Transverse colon (tissue), 4 donors: ENCODE results near the gene GAD2. TPM values are rescaled to one million over a fixed set of nuclear protein-coding genes. Genes with fewer than 3 reads are reported as not detected.

ENCODE experiments used
- DNase-seq: peaks from one replicate; pipeline ENCODE4 v3.0.0-alpha.2; 2019
- H3K27ac ChIP-seq, 4 donors: fragments of 200-600 bp; sonication (generic); 2 replicates each; pipeline ENCODE4 v1.5.1; 2016 to 2018; ENCODE audit warnings: inconsistent platforms in 4 of 4
- H3K27me3 ChIP-seq: fragments of 200-600 bp; sonication (generic); 2 replicates; pipeline ENCODE4 v1.5.1; 2017; ENCODE audit warnings: inconsistent platforms
- H3K36me3 ChIP-seq, 4 donors: fragments of 200-600 bp; sonication (generic); 2 replicates each; pipeline ENCODE4 v1.5.1; 2017 to 2019; ENCODE audit warnings: inconsistent platforms in 4 of 4
- H3K4me1 ChIP-seq, 4 donors: fragments of 200-600 bp; sonication (generic); 2 replicates each; pipeline ENCODE4 v1.5.1; 2017 to 2020; ENCODE audit warnings: inconsistent platforms in 4 of 4
- H3K4me3 ChIP-seq, 4 donors: fragments of 200-600 bp; sonication (generic); 1 replicate in 1 of 4; 2 replicates in 3 of 4; pipeline versions ENCODE4 v1.5.1 to v1.6.1; 2017 to 2019; ENCODE audit warnings: inconsistent platforms in 4 of 4
- H3K9me3 ChIP-seq, 2 donors: fragments of 200-600 bp; sonication (generic); 2 replicates each; pipeline ENCODE4 v1.5.1; 2017 to 2019; ENCODE audit warnings: inconsistent platforms in 2 of 2
- EP300 ChIP-seq: sonication (generic); formaldehyde crosslinking; IDR thresholded peaks from one replicate; pipeline ENCODE4 v1.6.1; 2017; ENCODE audit warnings: antibody characterized with exemption, low read depth
- POLR2A ChIP-seq: fragments of 450-650 bp; IDR thresholded peaks from one replicate; pipeline ENCODE4 v1.6.1; 2016; ENCODE audit warnings: antibody characterized with exemption, mild to moderate bottlenecking, moderate library complexity
- POLR2AphosphoS5 ChIP-seq, 3 donors: sonication (generic); formaldehyde crosslinking; IDR thresholded peaks; one replicate each; pipeline ENCODE4 v1.6.1; 2016; ENCODE audit warnings: antibody characterized with exemption in 3 of 3
- whole genome bisulfite sequencing, 2 donors: methylation state at CpG; one replicate each; pipeline ENCODE4 v1.1.5; 2018; ENCODE audit warnings: low coverage in 1 of 2; 5-methylcytosine and 5-hydroxymethylcytosine counted together
- in situ Hi-C, 4 donors: fragments of 200-750 bp; cut with MboI; loops; one replicate each; pipeline versions ENCODE4 v1.15.0 to v1.15.1; 2017; ENCODE audit warnings: low sequenced_read_pairs in 3 of 4, low pct_ligation_motif_present in 1 of 4, low pct_unique_long_range_greater_than_20kb in 1 of 4
- intact Hi-C: fragments of 100-400 bp; cut with DNase I; formaldehyde crosslinking; loops from one replicate; pipeline ENCODE4 v1.15.1; 2023; ENCODE audit warnings: low total_unique reads
- total RNA-seq, 4 donors: library from RNA; depleted of rRNA; stranded (reverse); fragments of >200 nt; gene quantifications; one replicate each; pipeline ENCODE4 v1.1.0, GENCODE V29; 2016
- TF ChIP-seq, protein P1 (sequence below), 5 experiments: fragments of 200-600 bp in 3 of 5; fragments of 450-650 bp in 2 of 5; sonication (generic) in 3 of 5; IDR thresholded peaks; 1 replicate in 2 of 5; 2 replicates in 3 of 5; pipeline ENCODE4 v1.5.1; 2016 to 2017; ENCODE audit warnings: antibody characterized with exemption in 5 of 5, inconsistent platforms in 3 of 5, mild to moderate bottlenecking in 2 of 5, moderate library complexity in 1 of 5

The GAD2 gene
- total RNA-seq = not detected

DNA sequence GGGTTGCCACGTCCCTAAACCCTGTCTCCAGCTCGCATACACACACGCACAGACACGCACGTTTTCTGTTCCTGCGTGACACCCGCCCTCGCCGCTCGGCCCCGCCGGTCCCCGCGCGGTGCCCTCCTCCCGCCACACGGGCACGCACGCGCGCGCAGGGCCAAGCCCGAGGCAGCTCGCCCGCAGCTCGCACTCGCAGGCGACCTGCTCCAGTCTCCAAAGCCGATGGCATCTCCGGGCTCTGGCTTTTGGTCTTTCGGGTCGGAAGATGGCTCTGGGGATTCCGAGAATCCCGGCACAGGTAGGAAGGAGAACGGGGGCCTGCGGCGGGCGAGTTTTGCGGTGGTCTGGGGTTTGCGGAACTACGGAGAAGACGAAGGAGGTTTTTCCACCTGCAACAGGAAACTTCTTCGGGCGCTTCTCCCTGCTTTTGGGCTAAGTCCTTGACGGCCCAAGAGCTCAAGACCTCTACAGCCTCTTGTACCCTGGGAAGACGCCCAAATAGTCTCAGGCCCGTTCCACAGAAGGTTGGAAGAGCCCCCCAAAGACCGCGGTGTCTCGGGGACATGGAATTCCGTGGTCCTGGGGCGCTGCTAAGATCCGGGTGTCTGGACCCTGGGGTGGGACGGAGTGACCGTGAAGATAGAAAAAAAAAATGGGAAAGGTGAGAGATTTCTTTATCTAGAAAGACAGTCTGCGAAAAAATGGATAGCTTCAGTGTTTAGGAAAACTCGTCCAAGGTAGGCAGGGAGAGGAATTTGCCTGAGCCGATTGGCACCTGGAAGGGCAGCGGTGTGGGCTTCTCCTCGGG lies at the start of gene GAD2:
Gene GAD2 (plus strand): TSS at position 190 of the 811 bp plus-strand sequence. CDS start 36 bp downstream, at position 226.
- in situ Hi-C loops (no loop called here), intact Hi-C loops (no loop called here)
- DNase-seq = no peak
- H3K27ac ChIP-seq = no peak within 1 kb of the TSS
- peaks cover 100% of the 10 kb centered on the region for H3K27me3 ChIP-seq
- no peaks in the 10 kb centered on the region for H3K36me3 ChIP-seq
- H3K4me3 ChIP-seq = peak within 1 kb of the TSS in 1 of 4 donors; percentile 11
- 6 to 17% methylated on average over 13 to 60 of the region's 60 CpGs for WGBS, 2 donors
- H3K9me3 ChIP-seq = no peaks in the 10 kb centered on the region
- peaks cover 0 to 27% (median 5%) of the 10 kb centered on the region in 4 donors for H3K4me1 ChIP-seq
- TF ChIP-seq EP300 (no peak), POLR2A (no peak), POLR2AphosphoS5 (IDR thresholded peaks at IDR 0.05) (no peak)
- TF ChIP-seq, protein P1, sequence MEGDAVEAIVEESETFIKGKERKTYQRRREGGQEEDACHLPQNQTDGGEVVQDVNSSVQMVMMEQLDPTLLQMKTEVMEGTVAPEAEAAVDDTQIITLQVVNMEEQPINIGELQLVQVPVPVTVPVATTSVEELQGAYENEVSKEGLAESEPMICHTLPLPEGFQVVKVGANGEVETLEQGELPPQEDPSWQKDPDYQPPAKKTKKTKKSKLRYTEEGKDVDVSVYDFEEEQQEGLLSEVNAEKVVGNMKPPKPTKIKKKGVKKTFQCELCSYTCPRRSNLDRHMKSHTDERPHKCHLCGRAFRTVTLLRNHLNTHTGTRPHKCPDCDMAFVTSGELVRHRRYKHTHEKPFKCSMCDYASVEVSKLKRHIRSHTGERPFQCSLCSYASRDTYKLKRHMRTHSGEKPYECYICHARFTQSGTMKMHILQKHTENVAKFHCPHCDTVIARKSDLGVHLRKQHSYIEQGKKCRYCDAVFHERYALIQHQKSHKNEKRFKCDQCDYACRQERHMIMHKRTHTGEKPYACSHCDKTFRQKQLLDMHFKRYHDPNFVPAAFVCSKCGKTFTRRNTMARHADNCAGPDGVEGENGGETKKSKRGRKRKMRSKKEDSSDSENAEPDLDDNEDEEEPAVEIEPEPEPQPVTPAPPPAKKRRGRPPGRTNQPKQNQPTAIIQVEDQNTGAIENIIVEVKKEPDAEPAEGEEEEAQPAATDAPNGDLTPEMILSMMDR (IDR thresholded peaks at IDR 0.05) = no peak

DNA sequence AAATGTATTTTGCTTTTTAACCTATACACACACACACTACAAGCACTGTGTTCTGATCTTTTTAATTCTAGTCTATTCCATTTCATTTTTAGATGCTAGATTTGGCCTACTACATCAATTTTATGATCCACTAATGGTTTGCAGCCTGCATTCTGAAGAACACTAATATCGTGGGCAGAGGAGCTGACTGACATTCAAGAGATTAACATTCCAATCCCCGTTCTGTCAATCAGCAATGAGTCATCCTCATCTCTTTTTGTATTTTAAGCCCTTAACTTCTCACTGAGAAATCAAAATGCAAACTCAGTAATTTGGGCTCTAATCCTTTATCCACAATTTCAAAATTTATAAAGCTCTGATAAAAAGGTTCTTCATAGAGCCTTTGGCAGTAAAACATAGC lies 47.1 kb upstream of the GAD2 start:
- Histone ChIP-seq H3K4me1 (no peaks in the 10 kb centered on the region), H3K4me3 (no peak overlapping the region), H3K9me3 (no peaks in the 10 kb centered on the region), H3K27ac (no peak overlapping the region), H3K36me3 (no peaks in the 10 kb centered on the region), H3K27me3 (no peaks in the 10 kb centered on the region)
- DNase-seq = no peak
- 54 to 55% methylated on average over 2 of the region's 2 CpGs for WGBS, 2 donors
- TF ChIP-seq POLR2A = no peak
- TF ChIP-seq, protein P1 (IDR thresholded peaks at IDR 0.05) = no peak
- TF ChIP-seq POLR2AphosphoS5 (IDR thresholded peaks at IDR 0.05) = no peak
- TF ChIP-seq EP300 = no peak
- in situ Hi-C loops (no loop called here), intact Hi-C loops (no loop called here)

DNA sequence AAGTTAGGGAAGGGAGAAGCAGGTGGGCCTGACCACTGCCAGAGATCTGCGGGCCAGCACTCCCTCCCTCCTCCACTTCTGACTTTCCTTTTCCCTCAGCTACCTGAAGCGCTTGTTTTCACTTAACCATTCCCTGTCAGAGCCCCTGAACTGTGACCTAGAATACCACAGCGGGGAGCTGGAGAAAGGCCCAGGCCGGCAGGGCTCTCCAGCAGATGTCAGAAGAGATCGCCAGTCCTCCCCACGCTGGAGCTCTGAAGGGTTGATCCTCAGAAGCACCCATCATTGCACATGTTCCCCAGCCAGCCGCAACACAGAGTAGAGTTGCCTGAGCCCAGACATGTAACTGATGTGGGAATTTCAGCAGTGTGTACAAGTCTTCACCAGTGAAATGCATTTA lies 44.4 kb upstream of the GAD2 start:
- H3K27ac ChIP-seq = no peak overlapping the region
- no peaks in the 10 kb centered on the region for H3K27me3 ChIP-seq
- no peaks in the 10 kb centered on the region for H3K9me3 ChIP-seq
- H3K36me3 ChIP-seq = no peaks in the 10 kb centered on the region
- TF ChIP-seq POLR2A (no peak), EP300 (no peak), POLR2AphosphoS5 (IDR thresholded peaks at IDR 0.05) (no peak)
- TF ChIP-seq, protein P1 (IDR thresholded peaks at IDR 0.05) = no peak
- H3K4me3 ChIP-seq = no peak overlapping the region
- intact Hi-C loops (no loop called here), in situ Hi-C loops (no loop called here)
- no peak for DNase-seq
- no peaks in the 10 kb centered on the region for H3K4me1 ChIP-seq
- 61 to 67% methylated on average over 7 of the region's 7 CpGs for WGBS, 2 donors

DNA sequence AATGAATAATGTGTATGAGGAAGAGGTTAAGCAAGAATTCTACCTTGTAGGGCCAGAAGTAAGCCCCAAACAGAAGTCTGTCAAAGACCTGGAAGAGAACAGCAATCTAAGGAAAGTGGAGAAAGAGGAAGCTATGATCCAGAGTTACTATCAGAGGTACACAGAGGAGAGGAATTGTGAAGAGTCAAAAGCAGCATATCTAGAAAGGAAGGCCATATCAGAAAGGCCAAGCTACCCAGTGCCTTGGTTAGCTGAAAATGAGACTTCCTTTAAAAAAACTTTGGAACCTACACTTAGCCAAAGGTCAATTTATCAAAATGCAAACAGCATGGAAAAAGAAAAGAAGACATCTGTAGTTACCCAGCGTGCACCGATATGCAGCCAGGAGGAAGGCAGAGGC lies 42.7 kb upstream of the GAD2 start:
- in situ Hi-C loops (no loop called here), intact Hi-C loops (no loop called here)
- Histone ChIP-seq H3K27me3 (no peaks in the 10 kb centered on the region), H3K9me3 (no peaks in the 10 kb centered on the region), H3K27ac (no peak overlapping the region), H3K4me1 (no peaks in the 10 kb centered on the region), H3K36me3 (no peaks in the 10 kb centered on the region), H3K4me3 (no peak overlapping the region)
- TF ChIP-seq, protein P1 (IDR thresholded peaks at IDR 0.05) = no peak
- no peak for TF ChIP-seq POLR2AphosphoS5 (IDR thresholded peaks at IDR 0.05)
- no peak for TF ChIP-seq EP300
- no peak for TF ChIP-seq POLR2A
- 38 to 100% methylated on average over 1 to 2 of the region's 2 CpGs for WGBS, 2 donors
- no peak for DNase-seq
